Activated naive CD4-positive, alpha-beta T cell treated with Interleukin-2 at 50 U/mL for 16 hours (primary cell): Measurements from ENCODE around the gene TANGO2.

Experiments
- DNase-seq: peaks from one replicate; pipeline ENCODE4 v3.0.0-alpha.2; 2020

The TANGO2 gene

DNA sequence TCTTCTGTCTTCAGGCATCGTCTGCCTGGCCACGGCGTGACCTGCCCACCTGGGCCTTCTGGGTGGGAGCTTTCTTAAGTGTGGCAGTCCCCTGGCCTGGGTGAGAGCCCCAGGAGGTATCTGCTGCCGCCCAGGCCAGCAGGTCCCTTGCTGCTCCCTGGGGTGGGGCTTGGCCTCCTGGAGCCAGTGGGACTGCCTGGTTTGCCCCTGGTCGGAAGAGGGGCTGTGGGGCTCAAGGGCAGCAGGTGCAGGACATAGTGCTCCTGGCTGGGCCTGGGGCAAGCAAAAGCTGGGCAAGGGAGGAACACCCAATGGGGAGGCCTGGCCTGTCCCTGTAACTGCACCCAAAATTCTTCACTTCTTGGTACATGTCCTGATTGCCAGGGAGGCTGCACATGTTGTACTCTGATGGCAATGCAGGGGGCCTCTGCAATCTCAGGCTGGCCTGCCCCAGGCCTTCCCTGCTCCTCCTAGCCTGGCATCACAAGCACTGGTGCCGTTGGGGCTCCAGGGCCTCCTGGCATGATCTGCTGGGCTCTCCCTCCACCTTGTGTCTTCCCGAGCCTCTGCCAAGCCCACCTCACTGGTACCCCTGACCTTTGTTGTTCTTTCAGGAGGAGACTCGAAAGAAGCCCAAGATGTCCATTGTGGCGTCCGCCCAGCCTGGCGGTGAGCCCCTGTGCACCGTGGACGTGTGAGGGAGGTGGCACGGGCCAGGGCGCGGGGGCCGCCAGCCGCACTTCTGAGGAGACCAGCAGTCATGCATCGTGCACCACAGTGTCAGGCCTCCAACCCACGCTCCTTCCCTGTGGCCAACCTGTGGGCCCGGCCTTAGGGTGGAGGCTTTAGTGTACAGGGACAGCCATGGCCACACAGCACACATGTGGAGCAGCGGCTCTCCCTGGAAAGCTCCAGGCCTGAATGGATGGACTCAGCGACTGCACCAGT, 88.8 kb downstream of the TANGO2 start:
- no peak for DNase-seq

- no peak for DNase-seq
Measured at GRCh38 chr22:20110359-20110985, 89.6 kb downstream of the TANGO2 start.

DNA sequence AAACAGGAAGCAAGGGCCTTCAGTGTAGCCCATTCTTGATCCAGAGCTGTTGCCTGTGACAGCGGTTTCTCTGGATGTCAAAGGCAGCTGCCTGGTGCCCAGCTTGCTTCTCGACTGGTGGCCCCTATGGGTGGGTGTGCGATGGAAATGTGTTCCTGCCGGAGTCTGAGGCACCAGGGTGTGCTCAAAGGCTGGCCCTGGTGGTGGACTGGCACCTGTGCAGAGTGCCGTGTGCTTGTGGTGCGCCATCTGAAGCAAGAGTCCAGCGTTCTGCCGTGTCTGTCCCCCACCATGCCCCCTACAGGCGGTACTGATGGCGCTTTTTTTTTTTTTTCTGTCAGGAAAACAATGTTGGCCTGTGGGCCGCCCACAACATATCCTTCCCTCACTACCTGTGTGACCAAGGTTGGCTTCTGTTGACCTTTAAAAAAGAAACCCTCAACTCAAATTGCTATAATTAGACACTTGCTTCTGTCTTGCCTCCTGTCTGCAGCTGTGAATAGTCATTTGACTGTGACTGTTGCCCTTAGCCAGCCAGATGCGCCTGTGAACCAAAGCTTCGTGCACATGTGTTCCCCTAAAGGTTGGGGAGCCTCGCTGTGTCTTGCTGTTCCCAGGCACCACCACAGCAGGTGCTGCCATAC, 90.3 kb downstream of the TANGO2 start:
- peak; percentile 22 for DNase-seq

DNA sequence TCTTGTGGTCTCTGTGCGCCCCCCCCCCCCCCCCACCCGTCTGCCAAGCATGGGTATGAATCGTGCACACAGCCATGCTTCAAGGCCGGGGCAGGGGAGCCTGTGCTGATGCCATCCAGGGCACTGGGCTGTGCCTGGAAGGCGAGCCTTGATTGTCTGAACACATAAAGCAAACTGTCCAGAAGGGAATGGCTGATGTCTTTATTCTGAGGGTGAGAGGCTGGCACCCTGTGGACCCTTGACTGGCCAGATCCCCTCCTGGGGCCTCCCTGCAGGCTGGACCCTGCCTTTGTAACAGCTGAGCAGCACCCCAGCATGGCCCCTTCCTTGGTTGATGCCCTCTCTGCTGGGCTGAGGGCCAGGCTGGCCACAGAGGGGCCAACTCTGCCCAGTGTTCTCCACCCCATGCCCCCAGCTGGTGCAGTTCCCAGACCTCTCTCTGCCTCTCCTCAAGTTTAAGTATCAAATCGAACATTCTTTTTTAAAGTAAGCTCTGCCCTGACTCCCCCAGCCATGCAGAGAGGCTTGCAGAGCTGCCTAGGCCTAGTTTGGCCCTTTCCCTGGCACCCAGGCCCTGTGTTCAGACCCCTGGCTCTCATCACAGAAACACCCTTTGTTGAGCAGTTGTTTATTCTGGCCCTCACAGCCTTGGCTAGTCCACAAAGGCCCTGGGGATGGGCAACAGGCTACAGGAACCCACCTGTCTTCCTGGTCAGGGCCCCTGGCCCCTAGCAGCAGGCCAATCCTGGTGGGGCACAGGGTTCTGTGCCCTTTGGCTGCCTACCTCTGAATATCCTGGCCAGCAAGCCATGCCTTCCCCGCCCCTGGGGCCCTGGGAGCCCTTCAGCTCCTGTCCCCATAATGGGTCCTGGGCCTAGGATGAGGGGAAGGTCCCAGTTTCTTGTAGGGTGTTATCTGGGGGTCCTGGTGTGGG, 91.0 kb downstream of the TANGO2 start:
- DNase-seq = no peak

DNA sequence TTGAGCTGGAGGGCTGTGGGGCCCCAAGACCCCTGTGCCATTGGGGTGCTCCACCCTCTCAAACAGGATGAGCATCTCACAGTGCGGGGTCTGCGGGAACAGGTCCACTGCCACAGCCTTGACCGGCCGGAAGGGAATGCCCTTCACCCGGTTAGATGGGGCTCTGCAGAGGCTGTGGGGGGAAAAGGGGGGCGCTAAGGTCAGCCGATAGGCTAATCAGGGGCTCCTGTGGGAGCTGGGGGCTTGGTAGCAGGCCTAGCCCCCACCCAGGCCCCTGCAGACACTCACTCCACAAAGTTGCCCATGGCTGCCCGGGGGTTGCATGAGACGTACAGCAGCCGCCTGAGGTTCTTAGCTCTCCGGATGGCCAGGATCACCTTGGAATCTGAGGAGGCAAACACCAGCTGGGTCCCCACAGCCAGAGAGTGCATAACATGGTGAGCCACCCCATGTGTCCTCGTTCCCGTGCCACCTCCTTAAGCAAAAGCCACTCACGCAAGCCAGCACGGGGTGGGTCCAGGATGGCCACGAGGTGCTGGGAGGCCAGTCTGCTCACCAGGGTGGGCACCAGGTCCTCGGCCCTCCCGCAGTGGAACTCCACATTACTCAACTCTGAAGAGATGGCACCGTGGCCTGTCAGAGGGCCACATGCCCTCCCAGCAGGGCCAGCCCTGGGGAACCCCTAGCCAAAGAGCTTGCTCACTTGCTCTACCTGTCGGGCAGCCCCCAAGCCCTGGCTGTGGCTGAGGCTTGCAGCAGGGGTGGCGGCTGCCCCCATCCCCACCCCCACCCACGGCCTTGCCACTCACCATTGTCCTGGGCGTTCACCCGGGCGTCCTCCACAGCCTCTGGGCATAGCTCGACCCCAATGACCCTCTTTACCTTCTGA, 92.0 kb downstream of the TANGO2 start:
- no peak for DNase-seq

DNA sequence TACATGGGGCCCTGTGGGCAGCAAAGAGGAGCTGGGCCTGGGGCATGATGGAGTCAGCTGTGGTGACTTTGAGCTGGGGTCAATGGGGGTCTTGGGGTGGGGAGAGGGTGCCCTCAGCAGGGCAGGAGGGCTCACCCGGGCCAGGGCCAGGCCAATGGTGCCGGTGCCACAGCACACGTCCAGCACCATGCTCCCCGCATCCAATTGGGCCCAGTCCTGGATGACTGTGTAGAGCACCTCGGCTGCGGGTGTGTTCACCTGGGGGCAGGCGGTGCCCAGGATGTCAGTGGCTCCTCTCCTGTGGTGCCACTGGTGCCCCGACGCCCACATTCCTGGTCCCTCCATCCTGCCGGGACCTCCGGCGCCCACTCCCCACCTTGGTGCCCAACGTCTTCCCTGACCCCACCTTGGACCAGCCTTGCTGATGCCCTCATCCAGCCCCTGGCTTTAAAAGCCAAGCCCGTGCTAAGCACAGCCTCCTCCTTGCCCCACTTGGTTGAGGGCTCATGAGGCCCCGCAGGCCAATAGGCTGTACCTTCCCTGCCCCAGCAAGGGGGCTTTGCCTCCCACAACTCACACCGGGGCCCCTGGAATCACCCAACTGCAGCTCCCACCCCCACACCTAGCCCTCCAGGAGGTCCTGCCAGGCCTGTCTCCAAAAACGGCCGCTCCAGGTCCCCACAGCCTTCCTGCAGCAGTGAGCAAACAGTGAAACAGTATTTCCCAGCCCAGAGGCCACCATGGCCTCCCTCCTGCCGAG, 92.8 kb downstream of the TANGO2 start:
- no peak for DNase-seq

DNA sequence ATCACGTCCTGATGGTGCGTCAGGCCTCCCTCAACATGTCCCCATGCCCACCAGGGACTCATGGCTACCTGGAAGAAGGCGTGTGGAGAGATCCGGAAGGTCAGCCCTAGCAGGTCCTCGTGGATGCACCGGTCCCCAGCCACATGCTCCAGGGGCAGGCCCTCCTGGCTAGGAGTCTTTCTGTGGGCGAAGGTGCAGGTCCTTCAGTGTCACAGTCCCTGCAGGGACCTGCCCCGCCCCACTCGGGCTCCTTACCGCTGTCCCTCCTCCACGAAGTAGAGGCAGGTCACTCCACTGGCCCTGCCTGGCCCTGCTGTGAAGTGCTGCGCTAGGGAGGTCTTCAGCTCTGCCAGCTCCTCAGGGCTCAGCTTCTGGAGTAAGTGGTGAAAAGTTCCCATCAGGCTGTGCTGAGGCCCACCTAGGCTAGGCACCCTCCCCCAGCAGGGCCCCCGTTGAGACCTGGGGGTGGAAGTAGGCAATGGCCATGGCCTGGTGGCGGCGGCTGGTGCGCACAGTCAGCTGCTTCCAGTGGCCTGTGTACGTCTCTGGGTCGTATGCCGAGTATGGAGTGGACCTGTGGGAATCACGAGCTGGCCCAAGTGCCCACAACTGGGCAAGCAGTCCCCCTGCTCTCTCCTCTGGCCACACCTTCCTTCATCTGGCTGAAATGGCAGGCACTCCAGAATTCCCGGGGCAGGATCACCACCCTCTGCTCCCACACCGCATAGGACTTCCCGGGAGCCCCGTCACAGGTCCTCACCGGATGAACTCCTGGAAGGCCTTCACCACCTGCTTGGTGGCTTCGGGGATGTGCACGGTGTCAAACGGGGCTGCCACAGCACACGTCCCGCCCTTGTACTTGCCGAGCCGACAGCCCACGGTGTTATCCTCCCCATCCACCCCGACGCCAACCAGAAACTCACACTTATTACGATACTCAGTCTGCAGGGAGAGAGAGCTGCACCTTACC, 93.9 kb downstream of the TANGO2 start:
- no peak for DNase-seq

DNA sequence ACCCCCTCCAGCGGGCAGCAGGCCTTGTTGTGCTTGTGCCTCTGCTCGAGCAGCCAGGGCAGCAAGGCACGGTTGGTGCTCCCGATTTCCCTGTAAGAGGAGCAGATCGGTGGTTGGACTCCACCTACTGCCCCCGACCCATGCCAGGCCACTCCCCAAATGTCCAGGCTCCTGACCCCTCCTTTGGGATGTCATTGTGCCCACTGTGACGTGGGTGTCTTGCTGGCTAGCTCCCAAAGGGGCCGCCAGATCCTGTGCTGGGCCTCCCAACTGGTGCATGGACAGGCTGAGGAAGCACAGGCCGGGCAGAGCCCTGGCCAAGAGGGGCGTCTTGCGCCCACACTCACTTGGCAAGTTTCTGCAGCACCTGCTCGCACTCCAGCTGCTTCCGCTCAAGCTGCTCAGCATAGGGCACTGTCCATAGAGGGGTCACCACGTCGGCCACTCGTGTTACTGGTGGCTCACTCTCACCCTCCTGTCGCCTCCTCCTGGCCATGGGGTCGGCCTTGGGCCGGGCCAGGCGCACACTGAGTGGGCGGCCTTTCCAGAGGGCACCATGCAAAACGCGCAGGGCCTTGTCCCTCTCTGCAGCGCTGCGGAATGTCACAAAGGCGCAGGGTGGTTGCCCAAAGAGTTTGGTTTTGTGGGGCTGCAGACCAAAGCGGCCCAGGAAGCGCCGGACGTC, 94.9 kb downstream of the TANGO2 start, which contains the start of gene RANBP1:
Gene RANBP1, plus strand, starts transcription at position 414 of the 685 bp plus-strand sequence. Its CDS starts 81 bp downstream, at position 495.
- no peak for DNase-seq

DNA sequence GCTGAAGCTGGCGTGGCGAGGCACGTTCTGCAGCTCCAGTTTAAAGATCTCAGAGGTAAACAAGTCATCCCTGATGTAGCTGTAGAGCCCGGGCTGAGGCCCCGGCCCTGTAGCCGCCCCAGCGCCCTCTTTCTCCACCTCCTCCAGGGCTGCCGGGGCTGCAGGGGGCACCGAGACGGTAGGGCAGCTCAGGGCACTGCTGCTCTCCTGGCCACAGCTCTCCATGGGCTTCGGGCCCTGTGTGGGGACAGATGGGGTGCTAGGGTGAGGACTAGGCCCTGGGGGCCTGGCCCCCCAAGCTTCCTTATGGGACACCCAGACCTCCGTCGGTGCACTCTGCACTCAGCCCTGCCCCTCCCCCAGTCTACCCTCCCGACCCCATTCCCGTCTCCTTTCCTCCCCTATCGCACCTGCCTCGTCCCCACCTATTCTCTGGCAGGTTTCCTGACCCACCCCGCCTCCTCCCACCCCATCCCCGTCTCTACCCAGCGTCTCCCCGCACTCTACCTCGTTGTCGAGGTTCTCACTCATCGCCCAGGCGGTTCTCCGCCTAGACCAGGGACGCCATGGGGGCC, 95.6 kb downstream of the TANGO2 start:
- DNase-seq = no peak
